Large intestine (tissue), 3 donors: ENCODE measurements around the gene CHD6. TPM values are rescaled to one million over a fixed set of nuclear protein-coding genes. Genes with fewer than 3 reads are reported as not detected.

Source experiments
- DNase-seq, 2 donors: peaks; one replicate each; pipeline versions ENCODE4 v3.0.0 to v3.0.0-alpha.2; 2013
- H3K27ac ChIP-seq: one replicate; pipeline ENCODE4 v1.5.1; 2013; ENCODE audit warnings: low read length
- H3K27me3 ChIP-seq: 2 replicates; pipeline ENCODE4 v1.6.1; 2013; ENCODE audit warnings: low read length; ENCODE audit not compliant: control insufficient read depth, insufficient read depth
- H3K36me3 ChIP-seq: 2 replicates; pipeline ENCODE4 v1.6.1; 2013; ENCODE audit warnings: low read length; ENCODE audit not compliant: control insufficient read depth, insufficient read depth
- H3K4me1 ChIP-seq: one replicate; pipeline ENCODE4 v1.6.1; 2013; ENCODE audit warnings: low read length; ENCODE audit not compliant: control insufficient read depth, insufficient read depth
- H3K4me3 ChIP-seq: one replicate; pipeline ENCODE4 v1.5.1; 2013; ENCODE audit warnings: low read length
- H3K9me3 ChIP-seq: one replicate; pipeline ENCODE4 v1.6.1; 2013; ENCODE audit warnings: mild to moderate bottlenecking, low read depth, low read length, moderate library complexity; ENCODE audit not compliant: control insufficient read depth
- WGBS: methylation state at CpG from one replicate; pipeline ENCODE4 v1.1.5; 2013; ENCODE audit warnings: low lambda C conversion rate; ENCODE audit not compliant: insufficient coverage; 5-methylcytosine and 5-hydroxymethylcytosine counted together
- polyA plus RNA-seq: library from polyadenylated mRNA; unstranded; fragments of 120-200 nt; gene quantifications from one replicate; pipeline ENCODE4 v1.2.1, GENCODE V29; 2013

The CHD6 gene
- polyA plus RNA-seq, 1 donor, result 24.0 TPM

- peaks cover 9% of the 10 kb centered on the region for H3K9me3 ChIP-seq
- no CpG with 5 or more reads among the region's 4 CpGs for WGBS
- H3K36me3 ChIP-seq, result no peaks in the 10 kb centered on the region
- peaks cover 15% of the 10 kb centered on the region for H3K27me3 ChIP-seq
- H3K4me3 ChIP-seq, result no peak overlapping the region
- H3K27ac ChIP-seq, result no peak overlapping the region
- DNase-seq, result no peak
- no peaks in the 10 kb centered on the region for H3K4me1 ChIP-seq
Observed at GRCh38 chr20:41371371-41371770, 246.8 kb downstream of the CHD6 start.

DNA sequence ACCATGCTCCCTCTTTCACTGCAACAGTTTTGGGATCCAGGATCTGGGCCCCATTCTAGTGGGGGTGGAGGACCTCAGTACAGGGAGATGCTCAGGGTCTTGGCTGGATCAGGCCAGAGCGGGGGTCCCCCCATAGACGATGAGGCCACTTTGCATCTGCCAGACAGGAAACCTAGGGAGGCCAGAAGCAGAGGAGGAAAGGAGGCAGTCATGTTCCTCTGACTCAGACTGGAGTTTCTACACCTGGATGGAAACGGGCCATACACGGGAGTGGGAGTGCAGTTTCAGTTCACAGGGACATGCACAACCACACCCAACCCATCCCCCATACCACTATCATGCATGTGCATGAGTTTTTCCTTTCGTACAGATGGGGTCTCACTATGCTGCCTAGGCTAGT lies 248.0 kb downstream of the CHD6 start:
- peaks cover 24% of the 10 kb centered on the region for H3K27me3 ChIP-seq
- no peaks in the 10 kb centered on the region for H3K4me1 ChIP-seq
- H3K9me3 ChIP-seq, result peaks cover 9% of the 10 kb centered on the region
- no peak overlapping the region for H3K27ac ChIP-seq
- 100% methylated on average over 1 of the region's 5 CpGs for WGBS
- no peak overlapping the region for H3K4me3 ChIP-seq
- no peaks in the 10 kb centered on the region for H3K36me3 ChIP-seq
- no peak for DNase-seq

GRCh38 chr20:41369673-41370072 lies 248.5 kb downstream of the CHD6 start:
- no peak overlapping the region for H3K27ac ChIP-seq
- 100% methylated on average over 1 of the region's 2 CpGs for WGBS
- peaks cover 29% of the 10 kb centered on the region for H3K27me3 ChIP-seq
- H3K4me3 ChIP-seq, result no peak overlapping the region
- H3K4me1 ChIP-seq, result no peaks in the 10 kb centered on the region
- DNase-seq, result no peak
- no peaks in the 10 kb centered on the region for H3K36me3 ChIP-seq
- peaks cover 9% of the 10 kb centered on the region for H3K9me3 ChIP-seq

DNA sequence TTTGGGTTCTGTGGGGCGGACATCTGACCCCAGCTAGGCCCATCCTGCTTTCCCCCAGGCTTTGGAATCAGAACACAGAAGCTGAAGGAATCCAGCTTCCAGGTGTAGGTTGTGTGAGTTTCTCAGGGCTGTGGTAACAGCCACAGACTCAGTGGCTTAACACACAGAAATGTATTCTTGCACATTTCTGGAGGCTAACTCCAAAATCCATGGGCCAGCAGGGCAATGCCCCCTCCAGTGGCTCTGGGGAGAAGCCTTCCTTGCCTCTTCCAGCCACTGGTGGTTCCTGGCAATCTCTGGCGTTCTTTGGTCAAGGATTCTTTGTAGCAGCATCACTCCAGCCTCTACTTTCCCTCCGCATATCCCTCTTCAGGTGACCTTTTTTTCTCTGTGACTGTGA lies 250.2 kb downstream of the CHD6 start:
- no peak overlapping the region for H3K4me3 ChIP-seq
- no peak overlapping the region for H3K27ac ChIP-seq
- peaks cover 9% of the 10 kb centered on the region for H3K9me3 ChIP-seq
- H3K27me3 ChIP-seq, result peaks cover 42% of the 10 kb centered on the region
- 80% methylated on average over 1 of the region's 3 CpGs for WGBS
- H3K36me3 ChIP-seq, result no peaks in the 10 kb centered on the region
- no peak for DNase-seq
- H3K4me1 ChIP-seq, result no peaks in the 10 kb centered on the region

- peaks cover 42% of the 10 kb centered on the region for H3K27me3 ChIP-seq
- H3K27ac ChIP-seq, result no peak overlapping the region
- H3K4me1 ChIP-seq, result no peaks in the 10 kb centered on the region
- peaks cover 9% of the 10 kb centered on the region for H3K9me3 ChIP-seq
- no peak for DNase-seq
- no peaks in the 10 kb centered on the region for H3K36me3 ChIP-seq
- no peak overlapping the region for H3K4me3 ChIP-seq
- WGBS, result 100% methylated on average over 2 of the region's 13 CpGs
Observed at GRCh38 chr20:41367393-41367695, 250.8 kb downstream of the CHD6 start.

DNA sequence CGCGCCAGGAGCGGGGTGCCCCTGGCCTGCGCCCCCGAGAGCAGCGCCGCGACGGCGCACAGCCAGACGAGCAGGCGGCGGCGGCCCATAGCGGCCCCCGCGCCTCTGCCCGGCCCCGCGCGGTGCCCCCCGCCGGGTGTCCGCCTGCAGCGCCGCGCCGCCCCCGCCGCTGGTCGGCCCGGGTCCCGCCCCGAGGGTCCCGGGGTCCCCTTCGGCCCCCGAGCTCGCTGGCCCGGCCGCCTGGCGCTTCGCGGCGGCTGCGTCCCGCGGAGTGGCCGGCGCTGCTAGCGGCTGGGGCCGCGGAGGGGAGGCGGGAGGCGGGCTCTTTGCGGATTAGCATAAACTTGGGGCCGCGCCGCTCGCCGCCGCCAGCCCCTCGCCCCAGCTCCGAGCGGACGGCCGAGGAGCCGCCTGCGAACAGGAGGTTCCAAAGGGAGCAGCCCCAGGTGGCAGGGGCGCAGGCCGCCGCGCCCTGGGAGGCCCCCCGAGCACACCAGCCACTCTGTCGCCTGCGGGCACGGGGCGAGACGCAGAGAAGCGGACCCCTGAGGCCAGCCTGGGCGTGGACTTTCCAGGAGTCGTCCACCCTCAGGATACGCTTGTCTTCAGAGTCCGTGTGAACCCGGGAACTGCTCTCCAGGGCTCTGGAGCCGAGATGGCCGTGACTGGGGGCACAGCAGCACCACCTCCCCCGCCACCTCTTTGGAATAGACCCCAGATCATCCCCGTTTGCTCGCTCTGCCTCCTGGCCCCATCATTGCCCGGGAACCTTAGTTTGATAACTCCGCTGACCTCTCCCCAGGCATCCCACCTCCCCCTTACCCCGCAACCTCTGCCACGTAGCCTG lies 251.4 kb downstream of the CHD6 start, which contains the start of gene EMILIN3:
TSS of gene EMILIN3 (minus strand) at position 273 of the 847 bp plus-strand sequence. CDS start at position 89, 184 bp downstream.
- H3K4me3 ChIP-seq, result peak within 1 kb of the TSS; percentile 16

GRCh38 chr20:41365777-41366545 lies 252.2 kb downstream of the CHD6 start:
- peaks cover 6% of the 10 kb centered on the region for H3K36me3 ChIP-seq
- DNase-seq, result peak in 1 of 2 donors; percentile 32
- no peaks in the 10 kb centered on the region for H3K4me1 ChIP-seq
- WGBS, result no CpG with 5 or more reads among the region's 76 CpGs
- peaks cover 42% of the 10 kb centered on the region for H3K27me3 ChIP-seq
- H3K4me3 ChIP-seq, result peak overlapping the region; percentile 16
- peaks cover 3% of the 10 kb centered on the region for H3K9me3 ChIP-seq
- no peak overlapping the region for H3K27ac ChIP-seq

More for the DNA sequence above, 251.4 kb downstream of the CHD6 start, which contains the start of gene EMILIN3:
- no peaks in the 10 kb centered on the region for H3K4me1 ChIP-seq
- H3K27me3 ChIP-seq, result peaks cover 42% of the 10 kb centered on the region
- no CpG with 5 or more reads among the region's 93 CpGs for WGBS
- peaks cover 9% of the 10 kb centered on the region for H3K9me3 ChIP-seq
- peak in 1 of 2 donors; percentile 32 for DNase-seq
- no peaks in the 10 kb centered on the region for H3K36me3 ChIP-seq
- H3K27ac ChIP-seq, result no peak within 1 kb of the TSS

DNA sequence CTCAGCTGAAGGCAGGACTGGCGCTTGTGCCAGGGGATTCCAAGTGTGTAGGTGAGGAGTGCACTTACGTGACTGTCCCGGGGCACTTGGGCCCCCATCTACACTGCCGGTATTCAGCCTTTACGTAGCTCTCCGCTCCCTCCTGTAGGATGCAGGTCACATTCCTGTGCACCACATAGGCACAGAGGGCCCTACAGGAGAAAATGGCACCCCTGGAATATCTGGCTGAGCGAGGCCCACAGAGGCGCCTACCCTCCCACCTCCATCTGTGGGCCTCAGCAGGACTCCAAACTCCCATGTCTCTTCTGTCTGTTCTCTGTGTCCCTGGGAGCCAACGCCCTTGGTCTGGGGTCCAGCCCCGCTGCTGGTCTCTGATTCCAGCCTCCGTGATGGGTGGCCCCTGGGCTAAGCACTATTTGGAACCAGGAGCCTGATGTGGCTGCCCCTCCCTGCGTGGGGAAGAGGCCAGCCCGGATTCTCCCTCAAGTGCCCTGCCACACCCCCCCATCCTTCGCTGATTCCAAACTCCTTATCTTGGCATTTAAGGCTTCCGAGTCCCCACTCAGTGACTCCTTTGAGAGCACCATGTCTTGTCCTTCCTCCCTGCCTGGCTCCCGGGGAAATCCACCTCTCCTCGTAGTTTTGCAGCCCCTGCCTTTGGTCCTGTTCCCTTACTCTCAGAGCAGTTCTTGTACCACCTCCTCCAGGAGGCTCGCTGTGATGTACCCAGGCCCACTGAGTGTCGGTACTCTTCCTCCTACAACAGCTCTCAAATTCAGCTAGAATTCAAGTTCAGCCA lies 253.0 kb downstream of the CHD6 start:
- Histone ChIP-seq H3K27me3 (peaks cover 42% of the 10 kb centered on the region), H3K27ac (no peak overlapping the region), H3K4me3 (no peak overlapping the region), H3K36me3 (peaks cover 12% of the 10 kb centered on the region), H3K4me1 (no peaks in the 10 kb centered on the region), H3K9me3 (no peaks in the 10 kb centered on the region)
- DNase-seq, result no peak
- WGBS, result 80% methylated on average over 1 of the region's 19 CpGs

DNA sequence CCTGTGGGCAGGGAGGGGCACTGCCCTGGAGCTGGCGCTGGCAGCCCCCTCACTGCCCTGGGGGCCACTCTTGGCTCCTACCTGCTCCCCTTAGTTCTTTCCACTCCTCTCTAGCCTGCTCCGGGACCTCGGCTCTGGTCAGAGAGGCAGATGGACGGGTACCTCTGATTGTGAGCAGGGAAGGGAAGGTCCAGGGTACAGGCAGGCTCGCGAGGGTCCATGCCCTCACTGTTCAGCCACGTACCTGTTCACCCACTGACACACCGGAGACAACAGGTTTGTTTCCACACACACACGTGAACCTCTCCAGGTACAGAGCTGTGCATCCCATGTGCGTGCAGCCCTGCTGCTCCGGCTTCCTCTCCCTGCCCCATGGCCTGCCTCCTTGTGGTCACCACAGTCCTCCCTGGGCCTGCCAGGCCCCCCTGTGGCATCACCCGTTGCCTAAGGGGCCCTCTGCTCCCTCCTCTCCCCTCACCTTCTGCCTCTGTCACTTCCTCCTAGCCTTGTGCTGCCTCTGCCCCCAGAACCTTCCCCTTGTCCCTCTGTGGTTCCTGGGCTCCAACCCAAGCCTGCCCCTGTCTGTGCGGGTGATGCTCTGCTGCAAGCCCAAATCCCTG lies 253.8 kb downstream of the CHD6 start:
- WGBS, result no CpG with 5 or more reads among the region's 13 CpGs
- Histone ChIP-seq H3K4me3 (no peak overlapping the region), H3K36me3 (peaks cover 18% of the 10 kb centered on the region), H3K27ac (no peak overlapping the region), H3K4me1 (no peaks in the 10 kb centered on the region), H3K27me3 (peaks cover 42% of the 10 kb centered on the region), H3K9me3 (no peaks in the 10 kb centered on the region)
- no peak for DNase-seq

- no peak for DNase-seq
- peaks cover 3% of the 10 kb centered on the region for H3K4me1 ChIP-seq
- peaks cover 20% of the 10 kb centered on the region for H3K36me3 ChIP-seq
- no peak overlapping the region for H3K4me3 ChIP-seq
- no peak overlapping the region for H3K27ac ChIP-seq
- H3K27me3 ChIP-seq, result peaks cover 42% of the 10 kb centered on the region
- no CpG with 5 or more reads among the region's 7 CpGs for WGBS
- H3K9me3 ChIP-seq, result no peaks in the 10 kb centered on the region
Observed at GRCh38 chr20:41363601-41364000, 254.6 kb downstream of the CHD6 start.
